ENCODE data around the gene PEBP1. TPM values are rescaled to one million over a fixed set of nuclear protein-coding genes. Genes with fewer than 3 reads are reported as not detected.

The PEBP1 gene
- polyA plus RNA-seq, 3 donors, result 23.0 to 57.9 (median 47.6) TPM

- no peak overlapping the region for H3K27ac Mint-ChIP-seq
- H3K4me1 Mint-ChIP-seq, result peaks cover 4% of the 10 kb centered on the region
- TF ChIP-seq, protein P1, sequence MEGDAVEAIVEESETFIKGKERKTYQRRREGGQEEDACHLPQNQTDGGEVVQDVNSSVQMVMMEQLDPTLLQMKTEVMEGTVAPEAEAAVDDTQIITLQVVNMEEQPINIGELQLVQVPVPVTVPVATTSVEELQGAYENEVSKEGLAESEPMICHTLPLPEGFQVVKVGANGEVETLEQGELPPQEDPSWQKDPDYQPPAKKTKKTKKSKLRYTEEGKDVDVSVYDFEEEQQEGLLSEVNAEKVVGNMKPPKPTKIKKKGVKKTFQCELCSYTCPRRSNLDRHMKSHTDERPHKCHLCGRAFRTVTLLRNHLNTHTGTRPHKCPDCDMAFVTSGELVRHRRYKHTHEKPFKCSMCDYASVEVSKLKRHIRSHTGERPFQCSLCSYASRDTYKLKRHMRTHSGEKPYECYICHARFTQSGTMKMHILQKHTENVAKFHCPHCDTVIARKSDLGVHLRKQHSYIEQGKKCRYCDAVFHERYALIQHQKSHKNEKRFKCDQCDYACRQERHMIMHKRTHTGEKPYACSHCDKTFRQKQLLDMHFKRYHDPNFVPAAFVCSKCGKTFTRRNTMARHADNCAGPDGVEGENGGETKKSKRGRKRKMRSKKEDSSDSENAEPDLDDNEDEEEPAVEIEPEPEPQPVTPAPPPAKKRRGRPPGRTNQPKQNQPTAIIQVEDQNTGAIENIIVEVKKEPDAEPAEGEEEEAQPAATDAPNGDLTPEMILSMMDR (IDR thresholded peaks at IDR 0.05), result no peak
- intact Hi-C loops (cut with micrococcal nuclease), result no loop called here
- no peak overlapping the region for H3K4me2 ChIP-seq (replicated peaks; ENCODE audit: extremely low read depth, low read length, poor library complexity, severe bottlenecking)
- H3K9ac ChIP-seq (ENCODE audit: insufficient read depth, low read length, poor library complexity, severe bottlenecking), result no peak overlapping the region
- H3K27me3 ChIP-seq (ENCODE audit: control insufficient read depth in 2 of 2, insufficient read depth in 2 of 2, low read length in 2 of 2), result no peaks in the 10 kb centered on the region
- peaks cover 0 to 1% (median 0%) of the 10 kb centered on the region in 7 donors for H3K9me3 Mint-ChIP-seq
- no peaks in the 10 kb centered on the region for H3K4me1 ChIP-seq (ENCODE audit: control insufficient read depth in 1 of 2, insufficient read depth in 2 of 2, low read length in 2 of 2)
- H2AFZ ChIP-seq (ENCODE audit: insufficient read depth, low read depth, low read length, poor library complexity, severe bottlenecking), result no peak overlapping the region
- no peaks in the 10 kb centered on the region for H3K9me3 ChIP-seq (replicated peaks in 1 of 2; ENCODE audit: control insufficient read depth in 1 of 2, insufficient read depth in 1 of 2, low read length in 2 of 2)
- no peaks in the 10 kb centered on the region for H3K36me3 Mint-ChIP-seq
- WGBS (ENCODE audit: insufficient coverage), result no CpG with 5 or more reads among the region's 5 CpGs
- H3K79me2 ChIP-seq (ENCODE audit: insufficient read depth, low read length), result no peaks in the 10 kb centered on the region
- no peak overlapping the region for H3K4me3 Mint-ChIP-seq
- no peaks in the 10 kb centered on the region for H3K27me3 Mint-ChIP-seq (ENCODE audit: low read depth in 3 of 3)
- H3K36me3 ChIP-seq (replicated peaks in 1 of 2; ENCODE audit: control insufficient read depth in 1 of 2, insufficient read depth in 2 of 2, low read length in 2 of 2), result no peaks in the 10 kb centered on the region
- no peak overlapping the region for H3K27ac ChIP-seq (ENCODE audit: low read depth in 1 of 2, low read length in 2 of 2)
- no peak overlapping the region for H3K4me3 ChIP-seq (replicated peaks in 1 of 3; ENCODE audit: low read depth in 2 of 3, low read length in 3 of 3)
- no peaks in the 10 kb centered on the region for H4K20me1 ChIP-seq (ENCODE audit: insufficient read depth, low read length)
- DNase-seq, result no peak
Measured at GRCh38 chr12:118124333-118124874, 11.5 kb upstream of the PEBP1 start.

DNA sequence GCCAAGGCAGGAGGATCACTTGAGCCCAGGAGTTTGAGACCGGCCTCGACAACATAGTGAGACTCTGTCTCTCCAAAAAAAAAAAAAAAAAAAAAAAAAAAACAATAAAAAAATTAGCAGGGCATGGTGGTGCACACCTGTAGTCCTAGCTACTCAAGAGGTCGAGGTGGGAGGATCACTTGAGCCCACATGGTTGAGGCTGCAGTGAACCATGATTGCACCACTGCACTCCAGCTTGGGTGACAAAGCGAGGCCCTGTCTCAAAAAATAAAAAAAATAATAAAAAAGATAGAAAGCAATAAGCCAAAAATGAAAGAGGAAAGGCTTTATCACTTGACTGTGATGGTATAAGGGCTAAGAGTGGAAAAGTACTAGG, 10.2 kb upstream of the PEBP1 start:
- Histone ChIP-seq H3K4me2 (replicated peaks; ENCODE audit: extremely low read depth, low read length, poor library complexity, severe bottlenecking) (no peak overlapping the region), H3K4me3 (replicated peaks in 1 of 3; ENCODE audit: low read depth in 2 of 3, low read length in 3 of 3) (no peak overlapping the region), H3K79me2 (ENCODE audit: insufficient read depth, low read length) (no peaks in the 10 kb centered on the region), H4K20me1 (ENCODE audit: insufficient read depth, low read length) (no peaks in the 10 kb centered on the region), H3K9ac (ENCODE audit: insufficient read depth, low read length, poor library complexity, severe bottlenecking) (no peak overlapping the region), H3K4me1 (ENCODE audit: control insufficient read depth in 1 of 2, insufficient read depth in 2 of 2, low read length in 2 of 2) (no peaks in the 10 kb centered on the region), H3K27ac (ENCODE audit: low read depth in 1 of 2, low read length in 2 of 2) (no peak overlapping the region), H3K27me3 (ENCODE audit: control insufficient read depth in 2 of 2, insufficient read depth in 2 of 2, low read length in 2 of 2) (no peaks in the 10 kb centered on the region), H3K9me3 (replicated peaks in 1 of 2; ENCODE audit: control insufficient read depth in 1 of 2, insufficient read depth in 1 of 2, low read length in 2 of 2) (no peaks in the 10 kb centered on the region), H2AFZ (ENCODE audit: insufficient read depth, low read depth, low read length, poor library complexity, severe bottlenecking) (no peak overlapping the region), H3K36me3 (replicated peaks in 1 of 2; ENCODE audit: control insufficient read depth in 1 of 2, insufficient read depth in 2 of 2, low read length in 2 of 2) (no peaks in the 10 kb centered on the region)
- H3K4me3 Mint-ChIP-seq, result no peak overlapping the region
- H3K9me3 Mint-ChIP-seq, result peaks cover 0 to 1% (median 0%) of the 10 kb centered on the region in 7 donors
- H3K4me1 Mint-ChIP-seq, result peaks cover 2% of the 10 kb centered on the region
- WGBS (ENCODE audit: insufficient coverage), result no CpG with 5 or more reads among the region's 4 CpGs
- H3K27ac Mint-ChIP-seq, result no peak overlapping the region
- TF ChIP-seq, protein P1 (IDR thresholded peaks at IDR 0.05), result no peak
- no peak for DNase-seq
- no peaks in the 10 kb centered on the region for H3K27me3 Mint-ChIP-seq (ENCODE audit: low read depth in 3 of 3)
- H3K36me3 Mint-ChIP-seq, result no peaks in the 10 kb centered on the region
- intact Hi-C loops (cut with micrococcal nuclease), result no loop called here
